NCI-H69 (cell line): ENCODE results near the gene MAPK14.

ENCODE experiments used
- DNase-seq: peaks from one replicate; lab custom pipeline; 2025; lab: John Stamatoyannopoulos, UW

The MAPK14 gene

DNA sequence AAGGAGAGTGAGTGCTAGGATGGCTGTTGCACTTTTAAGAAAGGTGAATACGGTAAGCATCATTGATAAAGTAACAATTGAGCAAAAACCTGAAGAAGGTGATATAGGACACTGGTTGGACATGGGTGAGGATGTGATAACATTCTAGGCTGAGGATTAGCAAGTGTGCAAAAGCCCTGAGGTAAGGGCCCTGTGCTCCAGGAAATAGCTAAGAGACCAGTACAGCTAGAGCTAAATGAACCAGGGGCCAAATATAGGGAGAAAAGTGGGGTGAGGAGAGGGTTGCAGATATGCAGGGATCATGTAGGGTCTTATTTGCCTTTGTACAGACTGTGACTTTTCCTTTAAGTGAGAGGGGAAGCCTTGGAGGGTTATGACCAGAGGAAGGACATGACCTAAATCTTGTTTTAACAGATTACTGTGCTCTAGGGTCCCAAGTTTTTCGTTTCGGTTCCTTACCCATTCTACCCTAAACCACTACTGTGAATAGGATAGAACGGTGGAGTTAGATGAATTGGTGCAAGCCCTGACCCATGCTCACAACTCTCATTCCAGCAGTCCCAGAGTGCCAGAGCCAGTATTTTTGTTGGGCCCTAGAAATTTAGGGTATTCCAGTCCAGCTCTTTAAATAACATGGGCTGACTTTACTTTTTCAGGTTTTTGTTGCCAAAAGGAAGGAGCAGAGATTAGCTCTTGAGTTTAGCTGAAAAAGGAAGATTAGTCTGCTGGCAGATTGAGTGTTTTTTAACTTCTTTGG, 10.7 kb downstream of the MAPK14 start:
- DNase-seq = no peak

- peak; percentile 16 for DNase-seq
Observed at GRCh38 chr6:36039112-36039511, 11.5 kb downstream of the MAPK14 start.

GRCh38 chr6:36040958-36041357, 13.3 kb downstream of the MAPK14 start:
- DNase-seq = no peak

- DNase-seq = no peak
Observed at GRCh38 chr6:36042618-36043260, 15.1 kb downstream of the MAPK14 start.

GRCh38 chr6:36049582-36049981, 22.0 kb downstream of the MAPK14 start:
- DNase-seq = no peak

DNA sequence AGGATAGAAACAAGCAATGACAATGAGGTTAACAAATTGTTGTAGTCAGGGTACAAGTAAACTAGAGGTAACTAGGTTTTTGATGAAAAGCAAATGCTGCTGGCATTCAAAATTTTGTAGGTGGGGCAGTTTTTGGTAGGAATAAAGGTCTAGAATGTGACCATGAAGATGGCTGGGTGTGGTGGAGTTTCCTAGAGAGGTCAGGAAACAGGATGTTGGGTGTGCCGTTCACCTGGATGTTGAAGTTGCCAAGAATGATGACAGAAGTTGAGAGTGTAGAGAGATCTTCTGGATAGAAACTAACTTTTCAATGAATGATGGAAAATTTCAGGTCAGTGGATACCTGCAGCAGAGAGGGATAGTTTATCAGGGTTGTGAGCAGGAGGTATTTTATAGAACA, 22.7 kb downstream of the MAPK14 start:
- DNase-seq = no peak

DNA sequence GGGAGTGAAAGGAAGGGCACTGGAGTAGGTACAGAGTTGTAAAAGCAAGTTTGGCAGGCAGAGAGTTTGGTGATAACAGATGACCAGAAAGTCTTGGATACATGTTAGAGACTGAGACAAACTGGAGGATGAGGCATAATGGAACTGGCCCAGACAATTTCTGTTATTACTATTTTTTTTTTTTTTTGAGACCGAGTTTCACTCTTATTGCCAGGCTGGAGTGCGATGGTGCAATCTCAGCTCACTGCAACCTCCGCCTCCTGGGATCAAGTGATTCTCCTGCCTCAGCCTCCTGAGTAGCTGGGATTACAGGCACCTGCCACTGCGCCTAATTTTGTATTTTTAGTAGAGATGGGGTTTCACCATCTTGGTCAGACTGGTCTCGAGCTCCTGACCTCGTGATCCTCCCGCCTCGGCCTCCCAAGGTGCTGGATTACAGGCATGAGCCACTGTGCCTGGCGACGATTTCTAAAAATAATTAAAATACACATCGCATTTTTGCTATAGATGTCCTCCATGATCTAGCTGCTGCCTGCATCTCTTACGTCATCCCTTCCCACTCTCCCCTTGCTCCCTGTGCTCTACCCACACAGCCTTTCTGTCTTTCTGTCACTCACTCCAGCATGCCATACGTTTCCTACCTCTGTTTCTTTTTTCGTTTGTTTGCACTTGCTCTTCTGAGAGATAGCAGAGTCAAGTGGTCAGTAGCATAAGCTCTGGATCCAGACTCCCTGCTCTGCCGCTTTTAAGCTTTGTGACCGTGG, 23.5 kb downstream of the MAPK14 start:
- DNase-seq = no peak

GRCh38 chr6:36052097-36052496, 24.5 kb downstream of the MAPK14 start:
- no peak for DNase-seq

GRCh38 chr6:36053878-36054277, 26.3 kb downstream of the MAPK14 start:
- DNase-seq = no peak

DNA sequence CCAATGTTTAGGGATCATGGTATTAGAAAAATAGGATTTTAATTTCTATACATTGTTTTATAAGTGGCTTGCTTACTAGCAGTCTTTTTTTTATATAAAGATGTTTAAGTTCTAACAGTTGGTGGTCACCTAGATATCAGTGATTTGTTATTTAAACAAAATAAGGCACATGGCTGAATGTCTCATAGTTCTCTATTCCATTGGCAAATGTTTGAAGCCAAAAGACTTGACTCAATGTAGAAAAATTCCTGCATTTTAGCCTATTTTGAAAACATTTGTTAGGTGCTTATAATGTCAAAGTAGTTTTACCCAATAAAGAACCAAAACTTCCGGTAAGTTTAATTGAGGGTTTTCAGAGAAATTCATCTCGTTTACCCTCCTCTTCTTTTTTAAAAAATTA, 26.8 kb downstream of the MAPK14 start:
- no peak for DNase-seq

GRCh38 chr6:36054956-36055355, 27.3 kb downstream of the MAPK14 start:
- DNase-seq = peak; percentile 29

- peak; percentile 18 for DNase-seq
Observed at GRCh38 chr6:36056178-36056577, 28.6 kb downstream of the MAPK14 start.

- no peak for DNase-seq
Observed at GRCh38 chr6:36061236-36061635, 33.6 kb downstream of the MAPK14 start.

DNA sequence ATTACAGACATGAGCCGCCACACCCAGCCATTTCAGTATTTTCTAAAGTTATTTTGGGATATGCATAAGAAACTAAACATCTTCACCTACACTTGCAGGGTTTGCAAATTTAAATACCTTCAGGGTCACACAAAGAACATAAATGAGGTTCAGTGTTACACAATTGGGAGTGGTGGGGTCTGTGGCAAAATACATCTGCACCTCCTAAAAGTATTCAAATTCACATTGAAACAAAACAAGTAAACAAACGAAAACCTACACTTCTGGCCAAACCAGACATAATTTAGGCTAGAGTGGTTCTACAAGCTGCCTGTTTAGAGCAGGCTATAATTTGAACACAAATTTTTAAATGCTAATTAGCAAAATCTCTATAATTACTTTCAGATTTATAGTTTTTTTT, 34.6 kb downstream of the MAPK14 start:
- DNase-seq = no peak

- DNase-seq = no peak
Observed at GRCh38 chr6:36063318-36064060, 35.9 kb downstream of the MAPK14 start.

GRCh38 chr6:36064770-36065396, 37.3 kb downstream of the MAPK14 start:
- DNase-seq = no peak

DNA sequence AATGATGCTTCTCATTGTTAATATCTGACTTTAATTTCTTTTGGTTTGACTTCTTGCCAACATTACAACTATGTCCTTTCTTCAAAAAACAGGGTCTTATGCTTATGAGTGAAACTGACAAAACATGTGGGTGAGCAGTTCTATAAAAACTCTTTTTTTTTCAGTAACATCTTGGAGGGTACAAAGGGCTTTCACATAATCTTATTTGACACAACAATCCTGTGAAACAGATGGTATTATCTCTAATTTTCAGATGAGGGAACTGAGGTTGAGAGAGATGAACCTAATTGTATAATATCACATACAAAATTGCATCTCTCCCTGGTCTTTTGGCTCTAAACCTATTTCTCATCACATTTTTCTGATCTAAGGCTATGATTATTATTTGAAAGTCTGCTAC, 38.3 kb downstream of the MAPK14 start:
- no peak for DNase-seq

- DNase-seq = no peak
Observed at GRCh38 chr6:36066817-36067216, 39.2 kb downstream of the MAPK14 start.

GRCh38 chr6:36067374-36068011, 39.9 kb downstream of the MAPK14 start:
- DNase-seq = no peak

GRCh38 chr6:36068012-36068392, 40.4 kb downstream of the MAPK14 start:
- no peak for DNase-seq

GRCh38 chr6:36068586-36068985, 41.0 kb downstream of the MAPK14 start:
- DNase-seq = no peak
